Measurements from ENCODE around the gene DHRS3.
A peak's percentile ranks its signal among the peaks of the same experiment; 100 is the strongest.

The DHRS3 gene

GRCh38 chr1:12636098-12636950 is 18.3 kb upstream of the DHRS3 start:
- Histone ChIP-seq H3K4me1 (ENCODE audit: control insufficient read depth, insufficient read depth, low read length) (peaks cover 5% of the 10 kb centered on the region), H3K4me3 (ENCODE audit: low read depth, low read length) (no peak overlapping the region), H3K9ac (ENCODE audit: low read depth, low read length) (no peak overlapping the region), H3K9me3 (ENCODE audit: control insufficient read depth, insufficient read depth, low read length) (peaks cover 31% of the 10 kb centered on the region), H3K27me3 (ENCODE audit: control insufficient read depth, insufficient read depth, low read length) (no peaks in the 10 kb centered on the region), H3K36me3 (ENCODE audit: control insufficient read depth, insufficient read depth, low read length) (no peaks in the 10 kb centered on the region)

DNA sequence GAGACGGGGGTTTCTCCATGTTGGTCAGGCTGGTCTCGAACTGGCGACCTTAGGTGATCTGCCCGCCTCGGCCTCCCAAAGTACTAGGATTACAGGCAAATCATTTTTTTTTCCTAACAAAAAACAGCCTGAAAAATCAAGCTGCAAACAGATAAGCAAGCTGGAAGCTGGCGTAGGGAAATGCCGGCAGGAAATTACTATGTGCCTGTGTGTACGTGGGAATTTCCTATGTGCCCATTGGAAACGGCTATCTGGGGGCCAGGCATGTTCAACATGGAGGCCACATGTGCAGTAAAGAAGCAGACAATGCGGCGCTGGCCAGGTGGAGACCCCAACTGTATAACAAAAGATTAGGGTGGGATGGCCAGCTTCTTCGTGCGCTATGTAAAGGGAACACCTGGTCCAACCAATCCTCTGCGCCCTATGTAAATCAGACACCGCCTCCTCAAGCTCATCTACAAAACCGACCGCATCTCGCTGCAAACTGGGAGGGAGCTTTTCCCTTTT is 16.7 kb upstream of the DHRS3 start:
- no peaks in the 10 kb centered on the region for H3K36me3 ChIP-seq (ENCODE audit: control insufficient read depth, insufficient read depth, low read length)
- H3K9me3 ChIP-seq (ENCODE audit: control insufficient read depth, insufficient read depth, low read length), result peaks cover 15% of the 10 kb centered on the region
- peaks cover 9% of the 10 kb centered on the region for H3K4me1 ChIP-seq (ENCODE audit: control insufficient read depth, insufficient read depth, low read length)
- no peak overlapping the region for H3K9ac ChIP-seq (ENCODE audit: low read depth, low read length)
- no peak overlapping the region for H3K4me3 ChIP-seq (ENCODE audit: low read depth, low read length)
- H3K27me3 ChIP-seq (ENCODE audit: control insufficient read depth, insufficient read depth, low read length), result no peaks in the 10 kb centered on the region

- Histone ChIP-seq H3K9ac (ENCODE audit: low read depth, low read length) (no peak overlapping the region), H3K36me3 (ENCODE audit: control insufficient read depth, insufficient read depth, low read length) (no peaks in the 10 kb centered on the region), H3K27me3 (ENCODE audit: control insufficient read depth, insufficient read depth, low read length) (no peaks in the 10 kb centered on the region)
Measured at GRCh38 chr1:12634156-12634555, 16.1 kb upstream of the DHRS3 start.

DNA sequence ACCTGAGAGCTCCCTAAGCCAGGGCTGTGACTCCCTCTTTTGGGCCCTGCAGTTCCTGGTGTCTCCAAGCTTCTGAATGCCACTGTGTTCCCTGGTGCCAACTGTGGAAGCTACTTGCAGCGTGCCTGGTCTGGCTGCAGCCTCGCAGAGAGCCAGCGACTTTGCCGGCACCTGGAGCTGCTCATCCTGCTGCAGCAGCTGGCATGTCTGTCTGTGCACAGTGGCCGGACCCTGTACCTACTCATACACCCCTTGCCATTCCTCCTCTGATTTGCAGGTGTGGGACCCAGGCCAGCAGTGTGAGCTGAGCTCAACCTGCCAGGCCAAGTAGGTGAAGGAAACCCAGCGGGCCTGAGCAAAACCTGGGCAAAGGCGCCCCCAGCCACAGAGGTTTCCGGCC is 13.6 kb upstream of the DHRS3 start:
- no peak overlapping the region for H3K9ac ChIP-seq (ENCODE audit: low read depth, low read length)

More at GRCh38 chr1:12634156-12634555, 16.1 kb upstream of the DHRS3 start:
- Histone ChIP-seq H3K9me3 (ENCODE audit: control insufficient read depth, insufficient read depth, low read length) (peaks cover 9% of the 10 kb centered on the region), H3K4me1 (ENCODE audit: control insufficient read depth, insufficient read depth, low read length) (peaks cover 11% of the 10 kb centered on the region), H3K4me3 (ENCODE audit: low read depth, low read length) (no peak overlapping the region)

DNA sequence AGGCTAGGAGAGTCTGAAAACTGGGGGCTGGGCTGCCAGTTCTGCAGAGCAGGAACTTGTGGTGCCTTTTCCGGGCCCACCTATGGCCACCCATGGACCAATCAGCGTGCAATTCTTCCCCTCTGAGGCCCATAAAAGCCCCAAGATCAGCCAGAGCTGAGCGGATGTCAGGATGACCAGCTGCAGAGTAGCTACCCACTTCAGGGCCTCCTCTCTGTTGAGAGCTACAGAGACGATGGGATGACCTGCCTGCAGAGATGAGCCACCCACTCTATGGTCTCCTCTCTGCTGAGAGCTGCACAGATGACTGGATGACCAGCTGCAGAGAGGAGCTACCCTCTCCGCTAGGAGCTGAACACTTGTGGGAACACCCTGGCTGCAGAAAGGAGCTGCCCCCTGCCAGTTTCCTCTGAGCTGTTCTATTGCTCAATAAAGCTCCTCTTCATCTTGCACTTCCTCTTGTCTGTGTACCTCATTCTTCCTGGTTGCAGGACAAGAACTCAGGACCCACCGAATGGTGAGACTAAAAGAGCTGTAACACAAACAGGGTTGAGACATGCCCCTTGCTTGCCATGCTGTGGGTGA is 13.0 kb upstream of the DHRS3 start:
- Histone ChIP-seq H3K36me3 (ENCODE audit: control insufficient read depth, insufficient read depth, low read length) (no peaks in the 10 kb centered on the region), H3K9me3 (ENCODE audit: control insufficient read depth, insufficient read depth, low read length) (no peaks in the 10 kb centered on the region), H3K27me3 (ENCODE audit: control insufficient read depth, insufficient read depth, low read length) (no peaks in the 10 kb centered on the region), H3K4me1 (ENCODE audit: control insufficient read depth, insufficient read depth, low read length) (peaks cover 16% of the 10 kb centered on the region), H3K9ac (ENCODE audit: low read depth, low read length) (peak overlapping the region; percentile 14), H3K4me3 (ENCODE audit: low read depth, low read length) (no peak overlapping the region)

More for the DNA sequence above, 13.6 kb upstream of the DHRS3 start:
- no peak overlapping the region for H3K4me3 ChIP-seq (ENCODE audit: low read depth, low read length)
- H3K36me3 ChIP-seq (ENCODE audit: control insufficient read depth, insufficient read depth, low read length), result no peaks in the 10 kb centered on the region
- peaks cover 16% of the 10 kb centered on the region for H3K4me1 ChIP-seq (ENCODE audit: control insufficient read depth, insufficient read depth, low read length)
- H3K27me3 ChIP-seq (ENCODE audit: control insufficient read depth, insufficient read depth, low read length), result no peaks in the 10 kb centered on the region
- no peaks in the 10 kb centered on the region for H3K9me3 ChIP-seq (ENCODE audit: control insufficient read depth, insufficient read depth, low read length)

- Histone ChIP-seq H3K9ac (ENCODE audit: low read depth, low read length) (peak overlapping the region; percentile 14), H3K4me1 (ENCODE audit: control insufficient read depth, insufficient read depth, low read length) (peaks cover 16% of the 10 kb centered on the region), H3K27me3 (ENCODE audit: control insufficient read depth, insufficient read depth, low read length) (no peaks in the 10 kb centered on the region), H3K4me3 (ENCODE audit: low read depth, low read length) (no peak overlapping the region), H3K36me3 (ENCODE audit: control insufficient read depth, insufficient read depth, low read length) (no peaks in the 10 kb centered on the region), H3K9me3 (ENCODE audit: control insufficient read depth, insufficient read depth, low read length) (no peaks in the 10 kb centered on the region)
Measured at GRCh38 chr1:12629985-12630760, 12.2 kb upstream of the DHRS3 start.

GRCh38 chr1:12629511-12629956 is 11.5 kb upstream of the DHRS3 start:
- Histone ChIP-seq H3K27me3 (ENCODE audit: control insufficient read depth, insufficient read depth, low read length) (no peaks in the 10 kb centered on the region), H3K9ac (ENCODE audit: low read depth, low read length) (no peak overlapping the region), H3K36me3 (ENCODE audit: control insufficient read depth, insufficient read depth, low read length) (no peaks in the 10 kb centered on the region), H3K4me1 (ENCODE audit: control insufficient read depth, insufficient read depth, low read length) (peaks cover 16% of the 10 kb centered on the region), H3K9me3 (ENCODE audit: control insufficient read depth, insufficient read depth, low read length) (no peaks in the 10 kb centered on the region), H3K4me3 (ENCODE audit: low read depth, low read length) (no peak overlapping the region)

GRCh38 chr1:12627296-12627695 is 9.3 kb upstream of the DHRS3 start:
- H3K4me3 ChIP-seq (ENCODE audit: low read depth, low read length), result no peak overlapping the region
- H3K9me3 ChIP-seq (ENCODE audit: control insufficient read depth, insufficient read depth, low read length), result no peaks in the 10 kb centered on the region
- no peaks in the 10 kb centered on the region for H3K27me3 ChIP-seq (ENCODE audit: control insufficient read depth, insufficient read depth, low read length)
- H3K36me3 ChIP-seq (ENCODE audit: control insufficient read depth, insufficient read depth, low read length), result no peaks in the 10 kb centered on the region
- H3K9ac ChIP-seq (ENCODE audit: low read depth, low read length), result no peak overlapping the region
- H3K4me1 ChIP-seq (ENCODE audit: control insufficient read depth, insufficient read depth, low read length), result peaks cover 16% of the 10 kb centered on the region

DNA sequence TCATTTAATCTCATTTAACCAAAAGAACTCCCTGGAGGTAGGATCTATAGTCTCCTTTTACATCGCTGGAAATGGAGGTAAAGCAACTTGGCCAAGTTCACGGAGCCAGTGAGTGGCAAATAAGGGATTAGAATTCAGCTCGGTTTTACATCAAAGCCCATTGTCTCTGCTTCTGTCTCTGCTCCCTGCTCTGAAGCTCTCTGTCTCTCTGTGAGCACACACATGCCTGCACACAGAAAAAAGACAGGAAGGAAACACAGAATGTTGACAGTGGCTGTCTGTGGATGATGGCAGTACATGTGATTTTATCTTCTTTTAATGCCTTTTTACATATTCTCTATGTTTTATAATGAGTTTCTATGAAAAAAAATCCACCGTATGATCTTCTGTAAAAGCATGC is 8.9 kb upstream of the DHRS3 start:
- H3K9ac ChIP-seq (ENCODE audit: low read depth, low read length), result no peak overlapping the region
- no peaks in the 10 kb centered on the region for H3K27me3 ChIP-seq (ENCODE audit: control insufficient read depth, insufficient read depth, low read length)
- no peaks in the 10 kb centered on the region for H3K9me3 ChIP-seq (ENCODE audit: control insufficient read depth, insufficient read depth, low read length)
- no peaks in the 10 kb centered on the region for H3K36me3 ChIP-seq (ENCODE audit: control insufficient read depth, insufficient read depth, low read length)
- H3K4me1 ChIP-seq (ENCODE audit: control insufficient read depth, insufficient read depth, low read length), result peaks cover 14% of the 10 kb centered on the region
- H3K4me3 ChIP-seq (ENCODE audit: low read depth, low read length), result no peak overlapping the region

- no peak overlapping the region for H3K9ac ChIP-seq (ENCODE audit: low read depth, low read length)
- H3K36me3 ChIP-seq (ENCODE audit: control insufficient read depth, insufficient read depth, low read length), result no peaks in the 10 kb centered on the region
- no peak overlapping the region for H3K4me3 ChIP-seq (ENCODE audit: low read depth, low read length)
- H3K4me1 ChIP-seq (ENCODE audit: control insufficient read depth, insufficient read depth, low read length), result peaks cover 18% of the 10 kb centered on the region
- H3K27me3 ChIP-seq (ENCODE audit: control insufficient read depth, insufficient read depth, low read length), result no peaks in the 10 kb centered on the region
- no peaks in the 10 kb centered on the region for H3K9me3 ChIP-seq (ENCODE audit: control insufficient read depth, insufficient read depth, low read length)
Measured at GRCh38 chr1:12625276-12625675, 7.3 kb upstream of the DHRS3 start.

- H3K9ac ChIP-seq (ENCODE audit: low read depth, low read length), result peak overlapping the region; percentile 16
- no peaks in the 10 kb centered on the region for H3K27me3 ChIP-seq (ENCODE audit: control insufficient read depth, insufficient read depth, low read length)
- H3K4me1 ChIP-seq (ENCODE audit: control insufficient read depth, insufficient read depth, low read length), result peaks cover 13% of the 10 kb centered on the region
Measured at GRCh38 chr1:12622506-12622905, 4.5 kb upstream of the DHRS3 start.

More at GRCh38 chr1:12622506-12622905, 4.5 kb upstream of the DHRS3 start:
- H3K4me3 ChIP-seq (ENCODE audit: low read depth, low read length), result no peak overlapping the region
- no peaks in the 10 kb centered on the region for H3K36me3 ChIP-seq (ENCODE audit: control insufficient read depth, insufficient read depth, low read length)
- H3K9me3 ChIP-seq (ENCODE audit: control insufficient read depth, insufficient read depth, low read length), result no peaks in the 10 kb centered on the region
